Dedifferentiated amniotic fluid mesenchymal stem cell (primary cell): ENCODE data around the gene DLG2.

Source experiments
- DNase-seq: peaks from one replicate; pipeline ENCODE4 v3.0.0-alpha.2; 2016; ENCODE audit errors: extremely low spot score

DLG2 gene

GRCh38 chr11:83689144-83689780 lies 1937.9 kb downstream of the DLG2 start:
- DNase-seq: no peak

- DNase-seq: no peak
These were observed 1939.4 kb downstream of the DLG2 start for GRCh38 chr11:83687787-83688186.

GRCh38 chr11:83685730-83686129 lies 1941.4 kb downstream of the DLG2 start:
- no peak for DNase-seq

GRCh38 chr11:83684071-83684470 lies 1943.1 kb downstream of the DLG2 start:
- DNase-seq: no peak

GRCh38 chr11:83682611-83682973 lies 1944.6 kb downstream of the DLG2 start:
- DNase-seq: no peak

- DNase-seq: no peak
These were observed 1945.1 kb downstream of the DLG2 start for GRCh38 chr11:83681906-83682610.

GRCh38 chr11:83681031-83681781 lies 1945.9 kb downstream of the DLG2 start:
- DNase-seq: no peak

GRCh38 chr11:83680321-83680720 lies 1946.8 kb downstream of the DLG2 start:
- DNase-seq: no peak

GRCh38 chr11:83678831-83679584 lies 1948.1 kb downstream of the DLG2 start:
- DNase-seq: no peak

GRCh38 chr11:83677730-83678129 lies 1949.4 kb downstream of the DLG2 start:
- DNase-seq: no peak

GRCh38 chr11:83676056-83676601 lies 1951.0 kb downstream of the DLG2 start:
- no peak for DNase-seq

GRCh38 chr11:83674102-83674896 lies 1952.8 kb downstream of the DLG2 start:
- no peak for DNase-seq

GRCh38 chr11:83671289-83671688 lies 1955.9 kb downstream of the DLG2 start:
- DNase-seq: no peak

GRCh38 chr11:83666149-83666548 lies 1961.0 kb downstream of the DLG2 start:
- DNase-seq: no peak

GRCh38 chr11:83663988-83664387 lies 1963.2 kb downstream of the DLG2 start:
- DNase-seq: no peak

GRCh38 chr11:83663446-83663845 lies 1963.7 kb downstream of the DLG2 start:
- DNase-seq: no peak

GRCh38 chr11:83662494-83662893 lies 1964.7 kb downstream of the DLG2 start:
- no peak for DNase-seq

- no peak for DNase-seq
These were observed 1965.4 kb downstream of the DLG2 start for GRCh38 chr11:83661491-83662350.

- no peak for DNase-seq
These were observed 1967.7 kb downstream of the DLG2 start for GRCh38 chr11:83659466-83659865.

- no peak for DNase-seq
These were observed 1970.3 kb downstream of the DLG2 start for GRCh38 chr11:83656796-83657330.
